H9 (cell line): ENCODE results near the gene RBM33. TPM values are rescaled to one million over a fixed set of nuclear protein-coding genes. Genes with fewer than 3 reads are reported as not detected.
A peak's percentile ranks its signal among the peaks of the same experiment; 100 is the strongest.

Experiments
- DNase-seq: peaks from one replicate; pipeline ENCODE4 v3.0.0-alpha.2; 2017
- H2AFZ ChIP-seq: one replicate; pipeline ENCODE4 v1.6.1; 2013; ENCODE audit warnings: mild to moderate bottlenecking, low read length, control low read depth, moderate library complexity
- H2AK5ac ChIP-seq: 2 replicates; pipeline ENCODE4 v1.6.1; 2013; ENCODE audit warnings: low read length, control low read depth, mixed read lengths; ENCODE audit not compliant: insufficient read length
- H2BK120ac ChIP-seq: one replicate; pipeline ENCODE4 v1.6.1; 2013; ENCODE audit warnings: low read depth, mild to moderate bottlenecking, low read length, control low read depth, inconsistent platforms; ENCODE audit not compliant: poor library complexity, severe bottlenecking
- H2BK12ac ChIP-seq: 2 replicates; pipeline ENCODE4 v1.6.1; 2013; ENCODE audit warnings: low read length, control low read depth, mixed read lengths, low read depth; ENCODE audit not compliant: insufficient read length
- H2BK15ac ChIP-seq: 2 replicates; pipeline ENCODE4 v1.6.1; 2013; ENCODE audit warnings: low read depth, low read length, control low read depth
- H2BK20ac ChIP-seq: one replicate; pipeline ENCODE4 v1.6.1; 2013; ENCODE audit warnings: low read depth, mild to moderate bottlenecking, low read length, control low read depth, inconsistent platforms; ENCODE audit not compliant: poor library complexity, severe bottlenecking
- H2BK5ac ChIP-seq: 2 replicates; pipeline ENCODE4 v1.6.1; 2013; ENCODE audit warnings: low read length, control low read depth, mixed read lengths; ENCODE audit not compliant: insufficient read length
- H3K14ac ChIP-seq: 2 replicates; pipeline ENCODE4 v1.6.1; 2013; ENCODE audit warnings: low read length, control low read depth; ENCODE audit not compliant: insufficient read depth
- H3K18ac ChIP-seq: 2 replicates; pipeline ENCODE4 v1.6.1; 2013; ENCODE audit warnings: low read depth, mild to moderate bottlenecking, mixed read lengths, low read length, control low read depth; ENCODE audit not compliant: insufficient read length
- H3K23ac ChIP-seq: 2 replicates; pipeline ENCODE4 v1.6.1; 2013; ENCODE audit warnings: low read length, control low read depth, mixed read lengths, low read depth; ENCODE audit not compliant: insufficient read length
- H3K23me2 ChIP-seq: 2 replicates; pipeline ENCODE4 v1.6.1; 2013; ENCODE audit warnings: low read depth, mild to moderate bottlenecking, mixed read lengths, low read length, control low read depth; ENCODE audit not compliant: insufficient read length, poor library complexity, severe bottlenecking
- H3K27ac ChIP-seq: 2 replicates; pipeline ENCODE4 v1.5.1; 2013; ENCODE audit warnings: low read length, control low read depth, mixed read lengths, low read depth; ENCODE audit not compliant: insufficient read length
- H3K27me3 ChIP-seq: 2 replicates; pipeline ENCODE4 v1.6.1; 2013; ENCODE audit warnings: low read length, control low read depth, inconsistent platforms; ENCODE audit not compliant: insufficient read depth
- H3K4ac ChIP-seq: 2 replicates; pipeline ENCODE4 v1.6.1; 2013; ENCODE audit warnings: low read depth, mild to moderate bottlenecking, control low read depth, inconsistent platforms, low read length, moderate library complexity
- H3K4me1 ChIP-seq: 2 replicates; pipeline ENCODE4 v1.6.1; 2013; ENCODE audit warnings: low read length, control low read depth, inconsistent platforms; ENCODE audit not compliant: insufficient read depth
- H3K4me2 ChIP-seq: 2 replicates; pipeline ENCODE4 v1.6.1; 2013; ENCODE audit warnings: low read length, control low read depth, mixed read lengths; ENCODE audit not compliant: insufficient read length, insufficient read depth
- H3K56ac ChIP-seq: 2 replicates; pipeline ENCODE4 v1.6.1; 2013; ENCODE audit warnings: low read depth, mild to moderate bottlenecking, mixed read lengths, low read length, control low read depth; ENCODE audit not compliant: insufficient read length
- H3K79me1 ChIP-seq: 2 replicates; pipeline ENCODE4 v1.6.1; 2013; ENCODE audit warnings: low read depth, mild to moderate bottlenecking, moderate library complexity, low read length, control low read depth, inconsistent platforms; ENCODE audit not compliant: insufficient read depth, poor library complexity, severe bottlenecking
- H3K79me2 ChIP-seq: 2 replicates; pipeline ENCODE4 v1.6.1; 2013; ENCODE audit warnings: low read length, control low read depth, inconsistent platforms; ENCODE audit not compliant: insufficient read depth
- H3K9ac ChIP-seq: 2 replicates; pipeline ENCODE4 v1.6.1; 2013; ENCODE audit warnings: low read length, control low read depth, mixed read lengths; ENCODE audit not compliant: insufficient read length; ENCODE audit errors: extremely low read depth
- H3K9me3 ChIP-seq: one replicate; pipeline ENCODE4 v1.6.1; 2013; ENCODE audit warnings: low read depth, low read length, inconsistent platforms; ENCODE audit not compliant: control insufficient read depth
- H3T11ph ChIP-seq: one replicate; pipeline ENCODE4 v1.6.1; 2013; ENCODE audit warnings: mild to moderate bottlenecking, low read length, control low read depth, inconsistent platforms
- H4K20me1 ChIP-seq: one replicate; pipeline ENCODE4 v1.6.1; 2013; ENCODE audit not compliant: control insufficient read depth, insufficient read length, insufficient read depth
- H4K5ac ChIP-seq: 2 replicates; pipeline ENCODE4 v1.6.1; 2013; ENCODE audit warnings: low read depth, mild to moderate bottlenecking, mixed read lengths, low read length, control low read depth; ENCODE audit not compliant: insufficient read length
- H4K8ac ChIP-seq: replicated peaks from 2 replicates; pipeline ENCODE4 v1.6.1; 2013; ENCODE audit warnings: low read length, control low read depth, mixed read lengths, low read depth; ENCODE audit not compliant: insufficient read length
- H4K91ac ChIP-seq: 2 replicates; pipeline ENCODE4 v1.6.1; 2013; ENCODE audit warnings: low read depth, mild to moderate bottlenecking, moderate library complexity, mixed read lengths, low read length, control low read depth; ENCODE audit not compliant: insufficient read length
- H3K27ac Mint-ChIP-seq, 3 experiments: 2 replicates in 2 of 3; 3 replicates in 1 of 3; pipeline ENCODE4 v1.8.0; 2020 to 2021; ENCODE audit warnings: mixed read lengths in 3 of 3, mild to moderate bottlenecking in 1 of 3, moderate library complexity in 1 of 3
- H3K27me3 Mint-ChIP-seq: 2 replicates; pipeline ENCODE4 v1.8.0; 2021; ENCODE audit warnings: low read depth, mild to moderate bottlenecking, moderate library complexity, mixed read lengths
- H3K36me3 Mint-ChIP-seq, 3 experiments: 2 replicates in 2 of 3; 3 replicates in 1 of 3; pipeline ENCODE4 v1.8.0; 2020 to 2021; ENCODE audit warnings: low read depth in 3 of 3, mixed read lengths in 3 of 3; ENCODE audit not compliant: insufficient read depth in 1 of 3
- H3K4me1 Mint-ChIP-seq, 2 experiments: 2 replicates each; pipeline ENCODE4 v1.8.0; 2020; ENCODE audit warnings: mixed read lengths in 2 of 2
- H3K4me3 Mint-ChIP-seq, 2 experiments: 2 replicates in 1 of 2; 3 replicates in 1 of 2; pipeline ENCODE4 v1.8.0; 2020 to 2021; ENCODE audit warnings: mild to moderate bottlenecking in 2 of 2, mixed read lengths in 2 of 2, moderate library complexity in 1 of 2
- H3K9me3 Mint-ChIP-seq, 2 experiments: 2 replicates in 1 of 2; 3 replicates in 1 of 2; pipeline ENCODE4 v1.8.0; 2020; ENCODE audit warnings: mild to moderate bottlenecking in 2 of 2, mixed read lengths in 2 of 2, moderate library complexity in 1 of 2
- CTCF ChIP-seq: fragments of 200-600 bp; sonication (generic); conservative IDR thresholded peaks from 3 replicates; pipeline ENCODE4 v1.8.0; 2021; ENCODE audit warnings: antibody characterized with exemption, mild to moderate bottlenecking
- WGBS: extraction: QIAGEN DNeasy Blood & Tissue Kit; methylation state at CpG from one replicate; pipeline ENCODE4 v1.1.7; 2013; ENCODE audit warnings: missing lambda C conversion rate, low lambda C conversion rate, mixed read lengths; ENCODE audit not compliant: insufficient read length; ENCODE audit errors: extremely low coverage; 5-methylcytosine and 5-hydroxymethylcytosine counted together
- total RNA-seq: library from RNA; stranded (reverse); gene quantifications from 2 replicates; pipeline ENCODE4 v1.2.1, GENCODE V29; 2021

The RBM33 gene
- total RNA-seq, 1 experiment from 2014 or later: 71.3 TPM

- Mint-ChIP-seq H3K4me1 (peaks cover 0 to 5% of the 10 kb centered on the region in 2 experiments; a peak in 2 of 4 replicates), H3K4me3 (no peak overlapping the region), H3K27me3 (no peaks in the 10 kb centered on the region), H3K9me3 (no peaks in the 10 kb centered on the region), H3K36me3 (peaks cover 1 to 11% (median 10%) of the 10 kb centered on the region in 3 experiments; a peak in 5 of 7 replicates), H3K27ac (peak overlapping the region in 1 of 3 experiments; percentile 13; a peak in 1 of 7 replicates)
- Histone ChIP-seq H3K23ac (no peak overlapping the region), H3K9ac (no peak overlapping the region), H3K9me3 (no peaks in the 10 kb centered on the region), H4K91ac (no peak overlapping the region), H2BK5ac (no peak overlapping the region), H3K23me2 (no peaks in the 10 kb centered on the region), H2BK15ac (no peak overlapping the region), H2BK20ac (no peak overlapping the region), H3K4me1 (no peaks in the 10 kb centered on the region), H3K4ac (no peak overlapping the region), H2AFZ (no peak overlapping the region), H3K79me1 (peaks cover 4% of the 10 kb centered on the region), H3T11ph (no peak overlapping the region), H3K27ac (no peak overlapping the region), H3K4me2 (no peak overlapping the region), H3K14ac (no peak overlapping the region), H3K56ac (no peak overlapping the region), H2AK5ac (no peak overlapping the region), H3K18ac (no peak overlapping the region), H3K79me2 (peaks cover 2% of the 10 kb centered on the region; the same call in 1 of the 2 replicates), H2BK12ac (no peak overlapping the region), H4K8ac (no peak overlapping the region), H4K20me1 (no peaks in the 10 kb centered on the region), H2BK120ac (no peak overlapping the region), H3K27me3 (no peaks in the 10 kb centered on the region), H4K5ac (no peak overlapping the region)
- WGBS: no CpG with 5 or more reads among the region's 2 CpGs
- no peak for TF ChIP-seq CTCF
- no peak for DNase-seq
Observed at GRCh38 chr7:155725006-155725355, 80.5 kb downstream of the RBM33 start.
